Naive thymus-derived CD4-positive, alpha-beta T cell (primary cell): ENCODE data around the gene PCDHGA3. TPM values are rescaled to one million over a fixed set of nuclear protein-coding genes. Genes with fewer than 3 reads are reported as not detected.

Experiments
- ATAC-seq: fragments of 150-1000 bp; cut with Tn5 transposase; 2 replicates; pipeline ENCODE4 v1.10.0; 2021; ENCODE audit warnings: mild to moderate bottlenecking, moderate library complexity
- CTCF ChIA-PET: fragments of 350-600 bp; sonication (Branson Sonifier 250); formaldehyde crosslinking; loops from one replicate; lab custom pipeline; 2021; ENCODE audit warnings: antibody characterized with exemption; lab: Charles Lee
- POLR2A ChIA-PET: fragments of 350-600 bp; sonication (Branson Sonifier 250); formaldehyde crosslinking; loops from one replicate; lab custom pipeline; 2021; ENCODE audit warnings: antibody characterized with exemption, inconsistent platforms; lab: Charles Lee
- DNase-seq, 9 donors: peaks; one replicate each; pipeline versions ENCODE4 v3.0.0 to v3.0.0-alpha.2; 2020 to 2022; ENCODE audit warnings: mixed read lengths in 1 of 9
- H3K27ac ChIP-seq: one replicate; pipeline ENCODE4 v1.7.0; 2013; ENCODE audit warnings: mild to moderate bottlenecking, low read depth, low read length, moderate library complexity
- H3K27me3 ChIP-seq, 2 donors: one replicate each; pipeline ENCODE4 v1.7.0; 2013; ENCODE audit warnings: low read length in 2 of 2, mild to moderate bottlenecking in 2 of 2, moderate library complexity in 2 of 2; ENCODE audit not compliant: control insufficient read depth in 2 of 2, insufficient read depth in 2 of 2
- H3K36me3 ChIP-seq, 3 experiments: 1 replicate in 2 of 3; 2 replicates in 1 of 3; pipeline ENCODE4 v1.7.0; 2013; ENCODE audit warnings: low read length in 3 of 3, mild to moderate bottlenecking in 3 of 3, moderate library complexity in 1 of 3; ENCODE audit not compliant: insufficient read depth in 3 of 3, control insufficient read depth in 2 of 3
- H3K4me1 ChIP-seq, 2 donors: one replicate each; pipeline ENCODE4 v1.7.0; 2013; ENCODE audit warnings: low read length in 2 of 2, mild to moderate bottlenecking in 2 of 2, moderate library complexity in 1 of 2; ENCODE audit not compliant: control insufficient read depth in 2 of 2, insufficient read depth in 2 of 2
- H3K4me3 ChIP-seq: 2 replicates; pipeline ENCODE4 v1.7.0; 2013; ENCODE audit warnings: mild to moderate bottlenecking, low read length
- H3K9me3 ChIP-seq, 3 experiments: 1 replicate in 2 of 3; 2 replicates in 1 of 3; pipeline ENCODE4 v1.7.0; 2013; ENCODE audit warnings: low read length in 3 of 3; ENCODE audit not compliant: control insufficient read depth in 2 of 3
- H3K27ac Mint-ChIP-seq, 9 donors: one replicate each; pipeline ENCODE4 v1.8.0; 2020 to 2022; ENCODE audit warnings: mixed read lengths in 9 of 9, mild to moderate bottlenecking in 8 of 9, moderate library complexity in 5 of 9, inconsistent platforms in 2 of 9
- H3K27me3 Mint-ChIP-seq, 5 donors: one replicate each; pipeline ENCODE4 v1.8.0; 2021 to 2022; ENCODE audit warnings: mixed read lengths in 5 of 5, mild to moderate bottlenecking in 1 of 5
- H3K36me3 Mint-ChIP-seq, 5 donors: one replicate each; pipeline ENCODE4 v1.8.0; 2020 to 2022; ENCODE audit warnings: mixed read lengths in 5 of 5, mild to moderate bottlenecking in 3 of 5, inconsistent platforms in 1 of 5
- H3K4me1 Mint-ChIP-seq, 7 donors: one replicate each; pipeline ENCODE4 v1.8.0; 2020 to 2022; ENCODE audit warnings: mixed read lengths in 7 of 7, mild to moderate bottlenecking in 3 of 7, inconsistent platforms in 1 of 7
- H3K4me3 Mint-ChIP-seq, 10 donors: one replicate each; pipeline ENCODE4 v1.8.0; 2020 to 2022; ENCODE audit warnings: mild to moderate bottlenecking in 10 of 10, mixed read lengths in 10 of 10, moderate library complexity in 6 of 10, inconsistent platforms in 2 of 10
- H3K9me3 Mint-ChIP-seq, 11 donors: one replicate each; pipeline ENCODE4 v1.8.0; 2020 to 2022; ENCODE audit warnings: mixed read lengths in 11 of 11, mild to moderate bottlenecking in 4 of 11, inconsistent platforms in 1 of 11, moderate library complexity in 1 of 11
- intact Hi-C, 2 donors: fragments of 100-400 bp; cut with micrococcal nuclease; formaldehyde crosslinking; loops; one replicate each; pipeline ENCODE4 v1.15.1; 2023
- polyA plus RNA-seq, 2 donors: library from polyadenylated mRNA; unstranded; fragments of 300-500 nt; fragmentation: Illumina TruSeq; gene quantifications; one replicate each; pipeline ENCODE4 v1.2.3, GENCODE V29; 2021
- total RNA-seq, 6 experiments: library from RNA in 5 of 6; stranded (reverse) in 5 of 6; gene quantifications; 1 replicate in 5 of 6; 2 replicates in 1 of 6; pipeline ENCODE4 v1.2.3 and lab custom pipeline; 2021 to 2026

The PCDHGA3 gene
- total and polyA plus RNA-seq, 7 experiments from 2014 or later = 0.24 TPM; not detected in 6

DNA sequence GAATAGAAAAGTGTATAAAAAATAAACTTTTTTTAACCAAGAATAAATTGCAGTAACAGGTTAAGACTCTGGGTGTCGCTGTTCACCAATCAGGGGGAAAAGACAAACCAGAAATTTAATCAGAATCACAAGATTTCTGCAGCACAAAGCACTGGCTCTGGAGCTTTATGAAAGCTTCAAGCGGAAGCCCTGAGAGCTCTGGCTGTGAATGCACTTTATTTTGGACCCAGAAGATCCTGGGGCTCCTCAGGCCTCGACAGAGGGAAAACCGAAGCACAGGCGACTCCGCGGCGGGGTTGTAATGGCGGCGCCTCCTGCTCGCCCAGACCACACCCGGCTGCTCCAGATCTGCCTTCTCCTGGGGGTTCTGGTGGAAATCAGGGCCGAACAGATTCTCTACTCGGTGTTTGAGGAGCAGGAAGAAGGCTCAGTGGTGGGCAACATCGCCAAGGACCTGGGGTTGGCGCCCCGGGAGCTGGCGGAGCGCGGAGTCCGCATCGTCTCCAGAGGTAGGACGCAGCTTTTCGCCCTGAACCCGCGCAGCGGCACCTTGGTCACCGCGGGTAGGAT, 11.4 kb downstream of the PCDHGA3 start, which contains the start of gene PCDHGA4:
TSS of gene PCDHGA4 (plus strand) at position 122 of the 570 bp plus-strand sequence. CDS start at position 209, 87 bp downstream.
- Mint-ChIP-seq H3K36me3 (peaks cover 0 to 38% (median 6%) of the 10 kb centered on the region in 5 donors), H3K9me3 (peaks cover 8 to 91% (median 48%) of the 10 kb centered on the region in 11 donors), H3K27ac (no peak within 1 kb of the TSS), H3K4me3 (peak within 1 kb of the TSS in 5 of 10 donors; percentile 27 to 55 (median 35)), H3K4me1 (peaks cover 0 to 5% (median under 1%) of the 10 kb centered on the region in 7 donors), H3K27me3 (peaks cover 28 to 90% (median 81%) of the 10 kb centered on the region in 5 donors)
- H3K4me1 ChIP-seq = no peaks in the 10 kb centered on the region
- no peak within 1 kb of the TSS for H3K4me3 ChIP-seq
- no peak within 1 kb of the TSS for H3K27ac ChIP-seq
- peaks cover 0 to 52% (median 0%) of the 10 kb centered on the region in 3 experiments for H3K9me3 ChIP-seq
- POLR2A ChIA-PET = no interaction called here
- CTCF ChIA-PET = no interaction called here
- intact Hi-C loops = loop anchor here in 1 of 2 donors (5.0 kb wide), 1 partner anchor 157 kb away; no protein-coding TSS in a partner anchor
- peaks cover 0 to 5% of the 10 kb centered on the region in 2 donors for H3K27me3 ChIP-seq
- ATAC-seq = no peak
- no peaks in the 10 kb centered on the region for H3K36me3 ChIP-seq
- DNase-seq = no peak

DNA sequence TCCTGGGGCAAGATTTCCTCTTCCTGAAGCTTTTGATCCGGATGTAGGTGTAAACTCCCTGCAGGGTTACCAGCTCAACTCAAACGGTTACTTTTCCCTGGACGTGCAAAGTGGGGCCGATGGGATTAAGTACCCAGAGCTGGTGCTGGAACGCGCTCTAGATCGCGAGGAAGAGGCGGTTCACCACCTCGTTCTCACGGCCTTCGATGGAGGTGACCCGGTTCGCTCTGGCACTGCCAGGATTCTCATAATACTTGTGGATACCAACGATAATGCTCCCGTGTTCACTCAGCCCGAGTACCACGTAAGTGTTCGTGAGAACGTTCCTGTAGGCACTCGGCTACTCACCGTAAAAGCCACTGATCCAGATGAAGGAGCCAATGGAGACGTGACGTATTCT, 12.0 kb downstream of the PCDHGA3 start:
- H3K4me1 ChIP-seq = no peaks in the 10 kb centered on the region
- H3K27me3 Mint-ChIP-seq = peaks cover 26 to 90% (median 81%) of the 10 kb centered on the region in 5 donors
- H3K9me3 Mint-ChIP-seq = peaks cover 8 to 91% (median 49%) of the 10 kb centered on the region in 11 donors
- no peak for ATAC-seq
- no peaks in the 10 kb centered on the region for H3K36me3 ChIP-seq
- H3K36me3 Mint-ChIP-seq = peaks cover 0 to 33% (median 6%) of the 10 kb centered on the region in 5 donors
- H3K4me3 Mint-ChIP-seq = peak overlapping the region in 1 of 10 donors; percentile 34
- H3K4me3 ChIP-seq = no peak overlapping the region
- CTCF ChIA-PET = no interaction called here
- H3K27me3 ChIP-seq = peaks cover 0 to 6% of the 10 kb centered on the region in 2 donors
- peaks cover 0 to 52% (median 0%) of the 10 kb centered on the region in 3 experiments for H3K9me3 ChIP-seq
- H3K4me1 Mint-ChIP-seq = peaks cover 0 to 5% (median 2%) of the 10 kb centered on the region in 7 donors
- intact Hi-C loops = loop anchor here in 1 of 2 donors (5.0 kb wide), 1 partner anchor 157 kb away; no protein-coding TSS in a partner anchor
- no peak overlapping the region for H3K27ac Mint-ChIP-seq
- POLR2A ChIA-PET = interaction anchor here (1.2 kb wide), 1 partner anchor 35 kb away, joined by 5 read pairs; the partner anchor contains the start of gene TAF7
- H3K27ac ChIP-seq = no peak overlapping the region
- no peak for DNase-seq

GRCh38 chr5:141356133-141356532, 12.5 kb downstream of the PCDHGA3 start:
- CTCF ChIA-PET = no interaction called here
- POLR2A ChIA-PET = interaction anchor here (1.2 kb wide), 1 partner anchor 36 kb away, joined by 5 read pairs; the partner anchor contains the start of gene TAF7
- peaks cover 0 to 7% of the 10 kb centered on the region in 2 donors for H3K27me3 ChIP-seq
- no peak overlapping the region for H3K27ac ChIP-seq
- peaks cover 0 to 31% (median 11%) of the 10 kb centered on the region in 5 donors for H3K36me3 Mint-ChIP-seq
- peak overlapping the region in 2 of 10 donors; percentile 27 to 53 for H3K4me3 Mint-ChIP-seq
- no peak overlapping the region for H3K27ac Mint-ChIP-seq
- peaks cover 31 to 90% (median 81%) of the 10 kb centered on the region in 5 donors for H3K27me3 Mint-ChIP-seq
- no peaks in the 10 kb centered on the region for H3K36me3 ChIP-seq
- peaks cover 0 to 5% (median 2%) of the 10 kb centered on the region in 7 donors for H3K4me1 Mint-ChIP-seq
- no peaks in the 10 kb centered on the region for H3K4me1 ChIP-seq
- peaks cover 0 to 52% (median 0%) of the 10 kb centered on the region in 3 experiments for H3K9me3 ChIP-seq
- intact Hi-C loops = loop anchor here in 1 of 2 donors (5.0 kb wide), 1 partner anchor 156 kb away; no protein-coding TSS in a partner anchor
- H3K4me3 ChIP-seq = no peak overlapping the region
- no peak for ATAC-seq
- no peak for DNase-seq
- H3K9me3 Mint-ChIP-seq = peaks cover 8 to 91% (median 49%) of the 10 kb centered on the region in 11 donors

GRCh38 chr5:141356950-141357349, 13.3 kb downstream of the PCDHGA3 start:
- H3K9me3 Mint-ChIP-seq = peaks cover 8 to 91% (median 50%) of the 10 kb centered on the region in 11 donors
- peaks cover 0 to 7% of the 10 kb centered on the region in 2 donors for H3K27me3 ChIP-seq

GRCh38 chr5:141359790-141360426, 16.3 kb downstream of the PCDHGA3 start, which contains the start of gene PCDHGB2:
Gene PCDHGB2 (plus strand): TSS chr5:141359994. CDS start chr5:141360136, 142 bp downstream.
- ChIA-PET CTCF (no interaction called here), POLR2A (no interaction called here)
- Histone ChIP-seq H3K36me3 (no peaks in the 10 kb centered on the region), H3K9me3 (peaks cover 0 to 62% (median 0%) of the 10 kb centered on the region in 3 experiments), H3K4me1 (no peaks in the 10 kb centered on the region), H3K27me3 (peaks cover 5 to 19% of the 10 kb centered on the region in 2 donors), H3K4me3 (peak within 1 kb of the TSS; percentile 43), H3K27ac (no peak within 1 kb of the TSS)
- Mint-ChIP-seq H3K27ac (peak within 1 kb of the TSS in 3 of 9 donors; percentile 48 to 57 (median 56)), H3K27me3 (peaks cover 37 to 90% (median 87%) of the 10 kb centered on the region in 5 donors), H3K4me1 (peaks cover 0 to 6% (median 3%) of the 10 kb centered on the region in 7 donors), H3K4me3 (peak within 1 kb of the TSS; percentile 33 to 87 (median 78)), H3K9me3 (peaks cover 20 to 92% (median 59%) of the 10 kb centered on the region in 11 donors), H3K36me3 (peaks cover 6 to 36% (median 18%) of the 10 kb centered on the region in 5 donors)
- intact Hi-C loops = loop anchor here in 1 of 2 donors (1.0 to 10.0 kb wide), 6 partner anchors 57 to 205 kb away; partner anchors contain the start of gene PCDHGB7
- DNase-seq = peak in 1 of 9 donors; percentile 22
- peak; percentile 54 for ATAC-seq

More at GRCh38 chr5:141356950-141357349, 13.3 kb downstream of the PCDHGA3 start:
- H3K27ac ChIP-seq = no peak overlapping the region
- no peaks in the 10 kb centered on the region for H3K4me1 ChIP-seq
- H3K4me3 Mint-ChIP-seq = no peak overlapping the region
- no peak for DNase-seq
- H3K27ac Mint-ChIP-seq = no peak overlapping the region
- H3K4me3 ChIP-seq = no peak overlapping the region
- H3K27me3 Mint-ChIP-seq = peaks cover 35 to 90% (median 81%) of the 10 kb centered on the region in 5 donors
- POLR2A ChIA-PET = no interaction called here
- intact Hi-C loops = loop anchor here in 1 of 2 donors (5.0 kb wide), 1 partner anchor 155 kb away; no protein-coding TSS in a partner anchor
- peaks cover 0 to 52% (median 0%) of the 10 kb centered on the region in 3 experiments for H3K9me3 ChIP-seq
- CTCF ChIA-PET = no interaction called here
- no peaks in the 10 kb centered on the region for H3K36me3 ChIP-seq
- ATAC-seq = no peak
- H3K36me3 Mint-ChIP-seq = peaks cover 0 to 33% (median 14%) of the 10 kb centered on the region in 5 donors
- peaks cover 0 to 5% (median 2%) of the 10 kb centered on the region in 7 donors for H3K4me1 Mint-ChIP-seq

- CTCF ChIA-PET = no interaction called here
- no peak for ATAC-seq
- Histone ChIP-seq H3K27ac (no peak overlapping the region), H3K4me1 (no peaks in the 10 kb centered on the region), H3K9me3 (peaks cover 0 to 62% (median 0%) of the 10 kb centered on the region in 3 experiments), H3K36me3 (no peaks in the 10 kb centered on the region), H3K27me3 (peaks cover 5 to 24% of the 10 kb centered on the region in 2 donors), H3K4me3 (peak overlapping the region; percentile 43)
- Mint-ChIP-seq H3K27ac (peak overlapping the region in 1 of 9 donors; percentile 57), H3K36me3 (peaks cover 8 to 39% (median 22%) of the 10 kb centered on the region in 5 donors), H3K4me3 (peak overlapping the region in 3 of 10 donors; percentile 9 to 87 (median 81)), H3K27me3 (peaks cover 45 to 90% (median 88%) of the 10 kb centered on the region in 5 donors), H3K4me1 (peaks cover 0 to 6% (median 3%) of the 10 kb centered on the region in 7 donors), H3K9me3 (peaks cover 20 to 92% (median 63%) of the 10 kb centered on the region in 11 donors)
- intact Hi-C loops = loop anchor here in 1 of 2 donors (5.0 to 10.0 kb wide), 2 partner anchors 57 to 126 kb away; partner anchors contain the start of gene PCDHGB7
- DNase-seq = no peak
- POLR2A ChIA-PET = no interaction called here
Observed at GRCh38 chr5:141360685-141361084, 17.1 kb downstream of the PCDHGA3 start.
